ENCODE data around the gene MAST1.

Gene MAST1

GRCh38 chr19:12793290-12794195, 44.8 kb upstream of the MAST1 start:
- peaks cover 20% of the 10 kb centered on the region for H3K79me2 ChIP-seq (ENCODE audit: insufficient read depth, low read depth)
- no peaks in the 10 kb centered on the region for H4K20me1 ChIP-seq (ENCODE audit: insufficient read depth)
- peak overlapping the region; percentile 34; the same call in 1 of the 2 replicates for H2AFZ ChIP-seq (ENCODE audit: low read depth)
- H3K36me3 ChIP-seq (ENCODE audit: insufficient read depth): no peaks in the 10 kb centered on the region
- no peaks in the 10 kb centered on the region for H3K27me3 ChIP-seq (ENCODE audit: insufficient read depth, low read depth)
- peak overlapping the region; percentile 97 for H3K4me2 ChIP-seq
- peaks cover 31% of the 10 kb centered on the region for H3K4me1 ChIP-seq (ENCODE audit: low read depth, poor library complexity, severe bottlenecking)
- peak overlapping the region; percentile 76 for H3K9ac ChIP-seq
- no peak overlapping the region for H3K4me3 ChIP-seq (IDR thresholded peaks at IDR 0.05; ENCODE audit: insufficient read depth, low read depth, low read length)
- H3K27ac ChIP-seq: peak overlapping the region; percentile 78
- no peak for TF ChIP-seq CTCF (conservative IDR thresholded peaks at IDR 0.05; ENCODE audit: low read depth, low read length)

GRCh38 chr19:12794196-12794941, 43.9 kb upstream of the MAST1 start:
- TF ChIP-seq CTCF (conservative IDR thresholded peaks at IDR 0.05; ENCODE audit: low read depth, low read length): no peak
- Histone ChIP-seq H3K27ac (peak overlapping the region; percentile 78), H3K27me3 (ENCODE audit: insufficient read depth, low read depth) (no peaks in the 10 kb centered on the region), H3K36me3 (ENCODE audit: insufficient read depth) (no peaks in the 10 kb centered on the region), H2AFZ (ENCODE audit: low read depth) (peak overlapping the region; percentile 34; the same call in 1 of the 2 replicates), H3K4me2 (peak overlapping the region; percentile 97), H3K9ac (peak overlapping the region; percentile 76), H3K79me2 (ENCODE audit: insufficient read depth, low read depth) (peaks cover 20% of the 10 kb centered on the region), H4K20me1 (ENCODE audit: insufficient read depth) (no peaks in the 10 kb centered on the region), H3K4me3 (IDR thresholded peaks at IDR 0.05; ENCODE audit: insufficient read depth, low read depth, low read length) (no peak overlapping the region), H3K4me1 (ENCODE audit: low read depth, poor library complexity, severe bottlenecking) (peaks cover 30% of the 10 kb centered on the region)

- Histone ChIP-seq H2AFZ (ENCODE audit: low read depth) (no peak overlapping the region), H3K36me3 (ENCODE audit: insufficient read depth) (no peaks in the 10 kb centered on the region), H3K27me3 (ENCODE audit: insufficient read depth, low read depth) (no peaks in the 10 kb centered on the region), H3K4me1 (ENCODE audit: low read depth, poor library complexity, severe bottlenecking) (peaks cover 30% of the 10 kb centered on the region), H3K79me2 (ENCODE audit: insufficient read depth, low read depth) (peaks cover 20% of the 10 kb centered on the region), H3K9ac (no peak overlapping the region), H4K20me1 (ENCODE audit: insufficient read depth) (no peaks in the 10 kb centered on the region), H3K27ac (no peak overlapping the region), H3K4me2 (no peak overlapping the region), H3K4me3 (IDR thresholded peaks at IDR 0.05; ENCODE audit: insufficient read depth, low read depth, low read length) (no peak overlapping the region)
- TF ChIP-seq CTCF (conservative IDR thresholded peaks at IDR 0.05; ENCODE audit: low read depth, low read length): no peak
Observed at GRCh38 chr19:12794971-12795381, 43.3 kb upstream of the MAST1 start.

- Histone ChIP-seq H3K4me2 (peak overlapping the region; percentile 53), H4K20me1 (ENCODE audit: insufficient read depth) (no peaks in the 10 kb centered on the region), H3K27me3 (ENCODE audit: insufficient read depth, low read depth) (peaks cover 1% of the 10 kb centered on the region; the same call in 1 of the 2 replicates), H2AFZ (ENCODE audit: low read depth) (peak overlapping the region; percentile 66; the same call in 1 of the 2 replicates), H3K36me3 (ENCODE audit: insufficient read depth) (no peaks in the 10 kb centered on the region), H3K9ac (no peak overlapping the region), H3K4me3 (IDR thresholded peaks at IDR 0.05; ENCODE audit: insufficient read depth, low read depth, low read length) (no peak overlapping the region), H3K27ac (no peak overlapping the region), H3K79me2 (ENCODE audit: insufficient read depth, low read depth) (peaks cover 19% of the 10 kb centered on the region), H3K4me1 (ENCODE audit: low read depth, poor library complexity, severe bottlenecking) (peaks cover 22% of the 10 kb centered on the region)
- peak; percentile 89 for TF ChIP-seq CTCF (conservative IDR thresholded peaks at IDR 0.05; ENCODE audit: low read depth, low read length)
Observed at GRCh38 chr19:12796146-12797071, 41.9 kb upstream of the MAST1 start.
